Stimulated activated CD8-positive, alpha-beta memory T cell treated with anti-CD3 and anti-CD28 coated beads, Interleukin-15, amount 100 ng/mL, for 4 hours (primary cell): ENCODE data around the gene PPP1R14B.
"Not testable (repeated sequence)": the region's sequence is repeated elsewhere in the genome, so short reads cannot be mapped to it uniquely, and the experiment has no call there.

Source experiments
- DNase-seq, 2 donors: peaks; one replicate each; pipeline ENCODE4 v3.0.0-alpha.2; 2020; ENCODE audit warnings: low read depth in 2 of 2

PPP1R14B gene

DNA sequence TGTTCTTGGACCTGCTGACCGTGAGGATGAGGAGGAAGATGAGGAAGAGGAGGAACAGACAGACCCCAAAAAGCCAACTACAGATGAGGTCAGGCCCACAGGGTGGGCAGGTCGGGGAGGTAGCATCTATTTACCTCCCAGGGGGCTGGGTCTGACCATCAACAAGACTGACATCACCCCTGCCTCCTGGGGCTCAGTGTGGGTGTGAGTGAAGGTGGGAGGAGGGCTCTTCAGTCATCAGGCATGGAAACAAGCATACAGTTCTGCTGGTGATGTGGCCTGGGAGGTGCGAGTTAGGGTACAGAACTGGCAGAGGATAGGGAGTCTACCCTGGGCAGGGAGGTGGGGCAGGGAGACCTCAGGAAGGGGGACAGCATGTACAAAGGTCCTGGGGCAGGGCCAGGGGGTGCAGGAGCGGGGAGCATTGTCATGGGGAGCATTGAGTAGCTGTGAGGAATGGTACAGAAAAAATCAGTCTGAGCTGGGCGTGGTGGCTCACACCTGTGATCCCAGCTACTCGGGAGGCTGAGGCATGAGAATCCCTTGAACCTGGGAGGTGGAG is 13.5 kb upstream of the PPP1R14B start:
- no peak for DNase-seq

DNA sequence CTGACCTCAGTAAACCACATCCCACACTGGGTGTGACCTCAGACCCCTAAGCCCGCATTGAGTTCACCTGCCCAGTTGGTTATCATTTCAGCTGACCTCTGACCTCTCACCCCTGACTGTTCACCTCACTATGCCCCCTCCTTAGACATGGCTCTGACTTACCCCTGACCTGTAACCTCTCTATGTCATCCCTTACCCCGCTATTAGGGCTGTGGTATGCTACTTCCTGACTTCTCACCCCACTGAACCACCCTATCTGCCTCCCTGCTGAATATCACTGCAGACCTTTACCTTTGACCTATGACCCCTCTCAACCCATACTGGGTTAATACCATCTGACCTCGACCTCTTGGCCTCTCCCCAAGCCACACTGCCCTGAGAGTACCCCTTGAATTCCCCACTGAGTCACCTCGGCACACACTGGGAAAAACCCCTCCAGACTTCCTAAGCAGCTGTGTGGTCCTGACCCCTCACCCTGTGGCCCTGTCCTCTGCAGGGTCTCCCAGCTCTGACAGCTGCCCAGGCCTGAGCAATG is 12.9 kb upstream of the PPP1R14B start:
- no peak for DNase-seq

DNA sequence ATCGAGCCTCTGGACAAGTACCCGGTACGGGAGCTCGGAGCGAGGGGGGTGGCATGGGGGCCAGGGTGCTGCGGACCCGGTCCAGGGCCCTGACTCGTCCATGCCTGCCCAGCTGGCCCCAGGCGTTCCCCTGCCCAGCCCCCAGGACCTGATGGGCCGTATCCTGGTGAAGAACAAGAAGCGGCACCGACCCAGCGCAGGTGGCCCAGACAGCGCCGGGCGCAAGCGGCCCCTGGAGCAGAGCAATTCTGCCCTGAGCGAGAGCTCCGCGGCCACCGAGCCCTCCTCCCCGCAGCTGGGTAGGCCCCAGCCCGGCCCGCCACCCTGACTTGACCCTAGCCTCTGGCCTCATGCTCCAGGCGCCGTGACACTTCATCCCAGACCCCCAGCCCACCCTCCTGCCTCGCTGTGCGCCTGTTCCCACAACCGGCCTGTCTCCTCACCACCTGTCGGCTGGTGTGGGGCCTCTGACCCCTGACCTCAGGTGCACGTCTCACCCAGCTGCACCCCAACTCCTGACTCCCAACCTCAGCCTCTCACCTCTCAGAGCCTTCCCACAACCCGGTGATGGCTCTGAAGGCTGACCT is 12.3 kb upstream of the PPP1R14B start:
- no peak for DNase-seq

- no peak for DNase-seq
These were observed 11.6 kb upstream of the PPP1R14B start for GRCh38 chr11:64258356-64258755.

GRCh38 chr11:64256300-64256699 is 9.6 kb upstream of the PPP1R14B start:
- no peak for DNase-seq

DNA sequence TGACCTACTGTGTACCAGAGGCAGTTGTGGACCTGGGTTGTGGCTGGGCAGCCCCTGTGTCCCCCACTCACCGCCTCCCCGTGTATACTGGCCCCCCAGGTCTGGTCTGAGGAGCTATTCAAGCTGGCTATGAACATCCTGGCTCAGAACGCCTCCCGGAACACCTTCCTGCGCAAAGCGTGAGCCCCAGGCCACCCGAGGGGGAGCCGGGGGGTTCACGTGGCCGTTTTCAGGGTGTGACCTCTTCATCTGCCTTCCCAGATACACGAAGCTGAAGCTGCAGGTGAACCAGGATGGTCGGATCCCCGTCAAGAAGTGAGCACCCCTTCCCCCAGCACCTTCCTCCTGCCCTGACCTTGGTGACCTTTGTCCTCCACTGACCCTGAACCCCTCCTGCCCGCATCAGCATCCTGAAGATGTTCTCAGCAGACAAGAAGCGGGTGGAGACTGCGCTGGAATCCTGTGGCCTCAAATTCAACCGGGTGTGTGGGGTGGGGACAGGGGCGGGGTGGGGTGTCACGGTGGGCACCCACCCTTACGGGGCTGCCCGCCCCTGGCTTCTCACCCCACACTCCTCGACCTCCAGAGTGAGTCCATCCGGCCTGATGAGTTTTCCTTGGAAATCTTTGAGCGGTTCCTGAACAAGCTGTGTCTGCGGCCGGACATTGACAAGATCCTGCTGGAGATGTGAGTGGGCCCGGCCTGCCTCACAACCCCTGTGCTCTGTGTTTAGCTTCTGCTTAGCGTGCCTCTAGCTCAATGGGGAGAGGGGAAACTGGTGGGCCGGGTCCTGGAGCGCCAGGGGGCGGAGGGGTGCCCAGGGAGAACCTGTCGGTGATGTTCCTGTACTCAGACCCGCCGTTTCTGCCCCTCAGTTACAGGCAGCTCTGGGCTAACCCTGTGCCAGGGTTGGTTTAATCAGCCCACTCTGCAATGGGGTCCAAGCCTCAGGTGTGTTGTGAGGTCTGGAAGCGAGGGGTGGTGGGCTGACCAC is 8.7 kb upstream of the PPP1R14B start:
- no peak for DNase-seq

GRCh38 chr11:64254326-64254725 is 7.6 kb upstream of the PPP1R14B start:
- no peak for DNase-seq

- DNase-seq: no peak
These were observed 6.7 kb upstream of the PPP1R14B start for GRCh38 chr11:64253481-64253880.

- no peak for DNase-seq
These were observed 6.3 kb upstream of the PPP1R14B start for GRCh38 chr11:64253043-64253442.

- no peak for DNase-seq
These were observed 5.5 kb upstream of the PPP1R14B start for GRCh38 chr11:64252003-64252872.

GRCh38 chr11:64251753-64252002 is 4.9 kb upstream of the PPP1R14B start:
- DNase-seq: no peak

DNA sequence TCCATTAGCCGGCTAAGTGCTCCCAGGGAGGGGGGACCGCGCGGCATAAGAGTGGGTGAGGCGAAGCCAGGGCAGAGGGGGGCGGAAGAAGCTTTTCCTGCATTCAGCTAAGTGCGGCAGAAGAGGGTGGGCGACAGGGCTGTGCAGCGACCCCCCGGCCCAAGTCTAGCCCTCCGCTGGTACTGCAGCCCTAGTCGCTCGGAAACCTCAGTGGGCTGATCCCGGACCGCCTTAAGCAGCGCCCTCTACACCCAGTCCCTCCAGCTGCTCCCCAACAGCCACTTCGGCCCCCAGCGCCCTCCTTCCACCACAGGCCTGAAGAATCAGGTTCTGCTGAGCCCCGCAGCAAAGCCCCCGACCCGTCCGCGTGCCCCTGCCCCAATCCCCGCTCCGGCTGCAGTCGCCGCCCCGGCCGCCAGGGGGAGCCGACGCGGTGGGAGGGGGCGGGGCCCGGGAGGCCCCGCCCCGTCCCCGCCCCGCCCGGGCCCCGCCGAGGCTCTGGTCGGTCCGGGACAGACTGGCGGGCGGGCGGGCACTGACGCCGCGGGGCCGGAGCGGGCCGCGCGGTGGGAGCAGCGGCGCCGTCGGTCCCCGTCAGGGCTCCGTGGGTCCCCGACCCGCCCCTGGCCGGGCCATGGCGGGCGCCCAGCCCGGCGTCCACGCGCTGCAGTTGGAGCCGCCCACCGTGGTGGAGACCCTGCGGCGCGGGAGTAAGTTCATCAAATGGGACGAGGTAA is 4.4 kb upstream of the PPP1R14B start, which contains the start of gene PLCB3:
TSS of gene PLCB3 (plus strand) at position 515 of the 737 bp plus-strand sequence. CDS start at position 635, 120 bp downstream.
- peak in 1 of 2 donors; percentile 43 for DNase-seq

- no peak for DNase-seq
These were observed 3.8 kb upstream of the PPP1R14B start for GRCh38 chr11:64250415-64251015.

DNA sequence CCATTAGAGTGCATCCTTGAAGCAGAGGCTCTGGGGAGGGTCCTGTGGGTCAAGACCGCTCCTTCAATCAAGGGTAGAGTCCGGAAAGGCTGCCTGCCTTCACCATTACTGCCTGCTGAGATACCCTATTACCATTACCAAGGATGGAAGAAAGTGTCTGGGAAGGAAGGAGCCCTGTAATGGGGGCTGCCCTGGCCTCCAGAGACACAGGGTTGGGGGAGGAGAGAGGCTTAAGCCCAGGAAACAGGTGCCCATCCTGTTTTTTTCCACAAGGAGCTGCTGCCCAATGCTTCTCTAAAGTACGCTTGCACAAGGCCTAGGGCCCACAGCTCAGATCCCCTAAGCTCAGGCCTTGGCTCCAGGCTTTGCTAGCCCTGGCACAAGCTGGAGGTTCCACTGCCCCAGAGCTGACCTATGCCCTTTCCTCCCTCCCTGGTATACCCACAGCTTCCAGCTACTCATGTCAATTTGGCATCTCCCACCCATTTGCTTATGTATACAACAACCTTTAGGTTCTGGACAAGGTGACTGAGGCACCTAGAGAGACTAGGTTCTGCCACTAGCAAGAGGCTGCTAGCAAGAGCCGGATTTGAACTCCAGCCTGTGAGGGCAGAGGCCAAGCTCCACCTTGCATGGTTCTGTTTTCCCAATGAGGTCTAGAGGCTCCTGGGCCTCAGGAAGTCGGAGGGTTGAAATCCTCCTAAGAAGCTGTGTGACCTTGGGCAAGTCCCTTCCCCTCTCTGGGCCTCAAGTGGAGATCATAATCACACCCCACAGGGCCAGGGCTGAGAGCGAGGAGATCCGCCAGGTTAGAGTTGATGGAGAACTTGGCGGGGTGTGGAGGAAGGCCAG is 3.0 kb upstream of the PPP1R14B start:
- DNase-seq: no peak

DNA sequence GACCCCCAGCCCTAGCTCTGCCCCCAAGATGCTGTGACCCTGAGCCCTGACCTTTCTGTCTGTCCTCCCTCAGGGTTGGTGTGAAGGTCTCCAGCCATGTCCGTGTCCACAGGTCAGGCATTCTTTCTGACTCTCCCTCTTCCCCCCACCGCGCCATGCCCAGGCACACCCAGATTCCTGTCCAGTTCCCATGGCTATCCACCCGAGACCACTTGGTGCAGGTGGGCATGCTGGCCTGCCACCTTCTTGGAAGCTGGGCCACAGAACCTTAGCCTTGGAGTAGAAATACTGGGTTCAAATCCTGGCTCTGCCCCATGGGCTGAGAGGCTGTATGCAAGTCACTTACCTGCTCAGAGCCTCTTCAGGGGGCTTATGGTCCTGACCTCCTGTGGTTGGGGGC is 2.3 kb upstream of the PPP1R14B start:
- no peak for DNase-seq

- no peak for DNase-seq
These were observed 1.8 kb upstream of the PPP1R14B start for GRCh38 chr11:64248578-64248977.

- DNase-seq: no peak
These were observed 1.2 kb upstream of the PPP1R14B start for GRCh38 chr11:64247729-64248531.

- DNase-seq: not testable (repeated sequence)
These were observed 197 bp downstream of the PPP1R14B start for GRCh38 chr11:64246621-64246870.
